HG03064 (cell line): ENCODE measurements around the gene ZEB2.

Source experiments
- ATAC-seq: cut with Tn5 transposase; IDR thresholded peaks from one replicate; pipeline ENCODE4 v1.9.1; 2021; ENCODE audit warnings: low read depth; ENCODE audit not compliant: unreplicated experiment

The ZEB2 gene

GRCh38 chr2:144519934-144520731 is at the start of gene ZEB2:
ZEB2 (minus strand) TSS chr2:144520119; CDS start chr2:144517350, 2,769 bp downstream.
- ATAC-seq, result no peak

GRCh38 chr2:144567745-144568144 is 47.8 kb upstream of the ZEB2 start:
- ATAC-seq, result no peak

GRCh38 chr2:144566448-144566847 is 46.5 kb upstream of the ZEB2 start:
- ATAC-seq, result no peak

- ATAC-seq, result no peak
Measured at GRCh38 chr2:144560251-144560650, 40.3 kb upstream of the ZEB2 start.

GRCh38 chr2:144559681-144560080 is 39.8 kb upstream of the ZEB2 start:
- no peak for ATAC-seq

GRCh38 chr2:144559242-144559641 is 39.3 kb upstream of the ZEB2 start:
- no peak for ATAC-seq

GRCh38 chr2:144554492-144555210 is 34.7 kb upstream of the ZEB2 start:
- ATAC-seq, result no peak

GRCh38 chr2:144553379-144553778 is 33.5 kb upstream of the ZEB2 start:
- no peak for ATAC-seq

GRCh38 chr2:144552821-144553220 is 32.9 kb upstream of the ZEB2 start:
- ATAC-seq, result no peak

GRCh38 chr2:144550911-144551310 is 31.0 kb upstream of the ZEB2 start:
- ATAC-seq, result no peak

GRCh38 chr2:144550084-144550483 is 30.2 kb upstream of the ZEB2 start:
- no peak for ATAC-seq

GRCh38 chr2:144548532-144549191 is 28.7 kb upstream of the ZEB2 start:
- ATAC-seq, result no peak

- no peak for ATAC-seq
Measured at GRCh38 chr2:144548088-144548487, 28.2 kb upstream of the ZEB2 start.

- no peak for ATAC-seq
Measured at GRCh38 chr2:144547494-144547893, 27.6 kb upstream of the ZEB2 start.

- ATAC-seq, result no peak
Measured at GRCh38 chr2:144546933-144547332, 27.0 kb upstream of the ZEB2 start.

GRCh38 chr2:144545787-144546186 is 25.9 kb upstream of the ZEB2 start:
- no peak for ATAC-seq

- ATAC-seq, result no peak
Measured at GRCh38 chr2:144544053-144544452, 24.1 kb upstream of the ZEB2 start.

GRCh38 chr2:144541396-144541795 is 21.5 kb upstream of the ZEB2 start:
- no peak for ATAC-seq

- ATAC-seq, result no peak
Measured at GRCh38 chr2:144539289-144539782, 19.4 kb upstream of the ZEB2 start.

- no peak for ATAC-seq
Measured at GRCh38 chr2:144535300-144535699, 15.4 kb upstream of the ZEB2 start.

GRCh38 chr2:144533221-144533620 is 13.3 kb upstream of the ZEB2 start:
- ATAC-seq, result no peak
